Measurements from ENCODE around the gene P3H1. TPM values are rescaled to one million over a fixed set of nuclear protein-coding genes. Genes with fewer than 3 reads are reported as not detected.
"Not testable (repeated sequence)": the region's sequence is repeated elsewhere in the genome, so short reads cannot be mapped to it uniquely, and the experiment has no call there.

Gene P3H1
- total RNA-seq, 2 donors from 2014 or later: 7.0 to 10.6 TPM

DNA sequence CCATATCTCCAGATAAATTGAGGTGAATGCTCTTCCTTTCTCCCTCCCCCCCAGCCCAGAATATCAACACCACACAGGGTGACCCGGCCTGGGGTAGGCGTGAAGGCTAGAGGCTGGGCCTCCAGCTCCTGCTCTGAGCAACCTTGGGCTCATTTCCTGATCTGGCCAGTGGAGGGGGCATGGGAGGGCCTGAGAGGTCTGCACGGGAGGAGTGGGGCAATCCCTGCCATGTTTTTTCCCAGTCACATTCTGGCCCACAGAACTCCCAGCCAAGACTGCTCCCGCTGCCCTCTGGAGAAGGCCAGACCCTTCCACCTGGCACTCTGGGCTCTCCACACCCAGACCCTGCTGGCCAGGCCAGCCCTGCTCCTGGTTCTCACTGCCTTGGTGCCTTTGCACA lies 30.7 kb downstream of the P3H1 start:
- ATAC-seq (peak; percentile 76), DNase-seq (peak; percentile 52 to 72)
- intact Hi-C loops (cut with DNase I, micrococcal nuclease): no loop called here

DNA sequence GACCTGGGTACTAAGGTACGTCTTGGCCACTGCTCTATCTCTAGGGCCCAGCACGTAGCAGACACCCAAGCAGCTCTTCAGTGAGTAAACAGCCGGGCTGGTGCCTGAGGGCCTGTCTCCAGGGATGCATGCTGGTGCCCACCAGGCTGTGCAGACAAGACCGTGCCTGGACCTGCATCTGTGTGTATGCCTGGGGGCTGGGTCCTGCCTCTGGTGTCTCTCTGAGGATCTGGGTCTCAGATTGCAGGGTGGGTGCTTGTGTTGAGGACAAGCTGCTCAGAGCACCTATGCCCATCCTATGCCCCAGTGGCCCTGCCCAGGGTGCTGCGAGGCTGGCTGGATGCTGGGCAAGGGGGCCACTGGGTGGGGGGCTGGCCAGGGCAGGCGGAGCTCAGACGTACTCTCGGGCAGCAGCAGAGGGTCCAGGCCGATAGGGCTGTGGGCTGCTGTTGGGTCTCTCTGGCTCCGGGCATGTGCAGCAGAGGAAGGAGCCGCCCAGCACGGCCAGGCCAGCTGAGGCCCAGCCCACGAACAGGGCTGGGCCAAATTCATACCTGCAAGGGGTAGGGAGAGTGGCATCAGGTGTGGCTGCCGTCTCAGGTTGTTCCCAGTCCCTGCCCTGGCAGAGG lies 31.2 kb downstream of the P3H1 start:
- intact Hi-C loops (cut with DNase I, micrococcal nuclease): no loop called here
- peak; percentile 81 for ATAC-seq
- peak; percentile 47 to 48 for DNase-seq

DNA sequence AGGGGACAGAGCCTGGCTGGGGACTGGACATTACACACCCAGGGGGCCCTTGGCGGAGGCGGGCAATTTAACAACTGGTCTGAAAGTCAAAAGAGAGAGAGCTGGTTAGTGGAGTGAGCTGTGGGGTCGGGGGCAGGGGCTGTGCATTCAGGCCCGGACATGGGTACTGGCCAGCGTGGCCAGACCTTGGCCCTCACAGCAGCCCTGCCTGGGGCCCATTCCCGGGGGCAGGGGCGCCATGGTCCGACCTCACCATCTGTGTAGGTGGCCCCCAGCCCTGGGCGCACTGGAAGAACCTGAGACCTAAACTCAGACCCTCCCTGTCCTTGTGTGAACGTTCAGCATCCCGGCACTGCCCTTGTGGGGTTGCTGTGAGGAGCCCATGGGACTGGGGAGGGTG lies 31.8 kb downstream of the P3H1 start:
- ATAC-seq (no peak), DNase-seq (no peak)
- intact Hi-C loops (cut with DNase I, micrococcal nuclease): no loop called here

DNA sequence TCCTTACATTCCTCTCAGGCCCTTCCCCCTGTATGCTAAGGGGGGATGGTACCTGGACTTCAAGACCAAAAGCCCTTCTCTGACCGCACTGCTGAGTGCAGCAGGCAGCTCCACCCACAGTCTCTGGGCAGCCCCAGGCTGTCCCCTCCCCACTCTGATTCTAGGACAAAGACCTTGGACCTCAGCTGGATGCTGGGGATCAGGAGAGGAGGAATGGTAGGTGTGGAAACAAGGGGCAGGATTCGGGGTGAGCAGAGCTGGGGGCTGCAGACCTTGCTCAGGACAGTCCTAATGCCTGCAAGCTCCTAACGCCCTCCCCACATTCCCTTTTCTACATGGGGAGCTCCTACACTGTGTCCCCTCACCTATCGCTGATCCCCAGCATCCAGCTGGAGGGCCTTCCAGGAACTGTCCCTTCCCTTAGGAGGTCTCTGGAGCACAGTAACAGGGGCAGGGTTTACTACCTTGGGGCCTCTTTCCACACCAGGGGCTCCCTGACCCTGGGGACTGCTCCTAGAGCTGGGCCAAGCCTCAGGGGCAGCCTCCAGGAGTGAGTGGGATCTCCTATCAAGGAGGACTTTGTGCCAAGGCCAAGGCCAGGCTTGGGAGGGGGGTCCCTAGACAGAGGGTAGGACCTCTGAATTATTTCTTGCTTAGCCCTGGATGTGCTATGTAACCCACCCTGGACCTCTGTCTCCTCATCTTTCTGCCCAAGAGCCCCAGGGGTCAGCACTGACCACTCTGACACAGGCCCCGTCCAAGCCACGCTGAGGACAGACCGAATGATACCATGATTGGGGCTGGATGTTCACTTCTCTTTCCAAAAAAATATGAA lies 32.4 kb downstream of the P3H1 start:
- no peak for ATAC-seq
- DNase-seq: no peak
- intact Hi-C loops (cut with DNase I, micrococcal nuclease): no loop called here

DNA sequence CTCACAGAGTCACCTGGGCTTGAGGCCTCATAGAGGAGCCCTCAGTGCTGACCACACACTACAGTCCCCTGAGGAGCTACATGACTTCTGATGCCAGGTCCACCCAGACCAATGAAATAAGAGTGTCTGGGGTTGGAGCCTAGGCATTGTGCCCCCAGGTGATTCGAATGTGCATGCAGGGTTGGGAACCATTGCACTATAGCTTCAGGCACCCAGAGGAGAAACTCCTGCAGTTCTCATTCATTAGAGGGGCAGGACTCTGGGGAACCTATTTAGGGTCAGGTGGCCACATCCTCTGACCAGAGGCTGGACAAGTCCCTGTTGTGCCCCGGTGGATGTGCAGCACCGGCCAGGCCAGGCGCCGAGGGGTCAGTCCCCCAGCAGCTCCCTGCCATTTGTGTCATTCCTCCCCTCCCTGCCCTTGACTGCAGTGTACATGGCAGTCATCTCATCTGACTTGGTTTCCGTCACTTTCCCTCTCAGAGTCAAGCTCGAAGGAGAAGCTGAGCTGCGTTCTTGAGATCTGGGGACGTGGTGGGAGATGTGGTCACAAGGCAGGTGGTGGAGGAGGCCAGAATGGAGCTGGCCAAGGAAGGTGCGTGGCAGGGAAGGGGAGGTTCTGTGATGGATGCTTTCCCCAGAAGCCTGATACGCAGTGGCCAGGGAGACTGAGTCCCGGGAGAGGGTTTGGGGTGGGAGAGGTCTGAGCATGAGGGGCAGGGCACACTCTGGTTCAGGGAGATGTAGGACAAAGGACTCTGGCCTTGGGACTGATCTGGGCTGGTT lies 33.2 kb downstream of the P3H1 start:
- DNase-seq (no peak), ATAC-seq (no peak)
- intact Hi-C loops (cut with DNase I, micrococcal nuclease): no loop called here

DNA sequence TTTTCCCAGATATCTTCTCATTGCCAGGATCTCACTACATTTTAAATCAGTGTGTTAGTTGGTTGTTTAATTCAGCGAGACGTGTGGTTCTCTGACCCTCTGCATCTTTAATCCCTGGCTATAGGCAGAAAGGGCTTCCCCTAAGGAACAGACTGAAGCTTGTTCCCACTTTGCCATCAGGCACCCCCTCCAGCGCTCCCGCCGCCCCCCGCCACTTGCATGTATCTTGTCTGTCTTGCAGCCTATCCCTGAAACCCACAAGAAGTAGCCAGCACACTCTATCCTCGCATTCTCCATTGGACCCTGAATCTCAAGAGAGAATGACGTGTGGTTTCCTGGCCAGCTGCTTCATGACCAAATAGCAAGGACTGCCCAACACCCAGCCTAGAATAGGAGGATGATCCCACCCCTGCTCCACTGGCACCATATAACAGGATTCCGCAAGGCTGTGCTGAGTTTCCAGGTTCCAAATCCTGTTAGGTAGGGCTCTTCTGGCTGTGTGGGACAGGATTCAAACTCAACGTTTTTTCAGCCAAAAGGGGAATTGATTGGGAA lies 34.6 kb downstream of the P3H1 start:
- DNase-seq: no peak
- intact Hi-C loops (cut with DNase I, micrococcal nuclease): no loop called here
- ATAC-seq: no peak

DNA sequence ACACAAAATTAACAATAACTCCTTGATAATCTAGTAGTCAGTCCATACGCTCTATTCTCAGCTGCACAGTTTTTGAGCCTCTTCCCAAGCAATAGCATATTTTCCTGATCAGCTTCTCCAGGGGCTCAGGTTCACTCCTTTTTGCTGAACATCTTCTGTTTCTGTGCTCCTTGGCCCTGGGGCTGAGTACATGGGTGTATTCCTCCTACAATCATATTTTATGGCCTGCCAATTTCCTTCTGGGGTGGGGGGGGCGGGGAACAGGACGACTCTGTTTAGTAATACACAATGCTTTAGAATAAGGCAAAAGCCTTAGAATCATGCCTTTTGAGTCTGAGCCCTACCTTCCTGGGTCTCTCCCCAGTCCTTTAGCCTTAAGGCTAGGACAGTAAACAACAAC lies 35.2 kb downstream of the P3H1 start:
- ATAC-seq (peak; percentile 62), DNase-seq (no peak)
- intact Hi-C loops (cut with DNase I, micrococcal nuclease): no loop called here

DNA sequence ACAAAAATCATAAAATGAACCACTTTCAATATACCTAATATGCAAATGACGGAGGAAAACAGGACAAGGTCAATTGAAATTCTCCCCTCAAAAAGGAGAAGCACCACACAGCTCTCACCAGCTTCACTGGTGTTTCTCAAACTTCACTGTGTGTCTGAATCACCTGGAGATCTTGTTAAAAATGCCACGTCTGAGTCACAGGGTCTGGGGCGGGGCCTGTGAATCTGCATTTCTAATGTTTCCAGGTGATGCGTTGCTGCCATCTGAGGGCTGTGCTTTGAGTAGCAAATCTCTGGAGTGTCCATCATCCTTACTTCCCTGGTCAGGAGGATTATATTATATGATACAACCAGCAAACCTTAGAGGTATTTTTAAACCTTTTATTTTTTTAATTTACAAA lies 35.8 kb downstream of the P3H1 start:
- DNase-seq: peak in 1 of 2 donors; percentile 55
- intact Hi-C loops (cut with DNase I, micrococcal nuclease): no loop called here
- peak; percentile 53 for ATAC-seq

DNA sequence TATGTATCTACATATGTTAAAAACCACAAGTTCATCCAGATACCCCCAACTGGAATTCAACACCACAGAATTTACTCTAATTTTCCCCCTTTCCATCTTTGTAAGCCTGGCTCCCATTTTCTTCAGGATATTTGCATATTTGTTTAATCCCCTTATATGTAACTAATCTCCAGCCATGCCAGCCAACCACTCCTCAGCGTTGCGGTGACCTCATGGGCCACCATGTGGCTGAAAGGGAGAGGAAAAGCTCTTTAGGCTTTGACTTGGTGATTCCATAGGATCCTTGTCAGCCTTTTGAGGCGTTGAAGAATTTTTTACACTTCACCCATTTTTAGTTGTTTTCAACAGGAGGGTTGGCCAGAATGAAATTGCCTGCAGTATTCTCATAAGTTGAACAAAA lies 36.8 kb downstream of the P3H1 start:
- intact Hi-C loops (cut with DNase I, micrococcal nuclease): no loop called here
- no peak for ATAC-seq
- DNase-seq: no peak

DNA sequence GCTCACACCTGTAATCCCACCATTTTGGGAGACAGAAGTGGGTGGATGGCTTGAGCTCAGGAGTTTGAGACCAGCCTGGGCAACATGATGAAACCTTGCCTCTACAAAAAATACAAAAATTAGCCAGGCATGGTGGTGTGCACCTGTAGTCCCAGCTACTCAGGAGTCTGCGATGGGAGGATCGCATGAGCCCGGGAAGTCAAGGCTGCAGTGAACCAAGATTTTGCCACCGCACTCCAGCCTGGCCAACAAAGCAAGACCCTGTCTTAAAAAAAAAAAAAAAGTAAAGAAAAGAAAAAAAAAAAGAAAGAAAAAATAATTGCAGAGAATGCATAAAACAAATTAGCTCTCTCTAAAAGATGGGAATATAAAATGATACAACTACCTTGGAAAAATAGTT lies 41.0 kb downstream of the P3H1 start:
- intact Hi-C loops (cut with DNase I, micrococcal nuclease): not testable (repeated sequence)

DNA sequence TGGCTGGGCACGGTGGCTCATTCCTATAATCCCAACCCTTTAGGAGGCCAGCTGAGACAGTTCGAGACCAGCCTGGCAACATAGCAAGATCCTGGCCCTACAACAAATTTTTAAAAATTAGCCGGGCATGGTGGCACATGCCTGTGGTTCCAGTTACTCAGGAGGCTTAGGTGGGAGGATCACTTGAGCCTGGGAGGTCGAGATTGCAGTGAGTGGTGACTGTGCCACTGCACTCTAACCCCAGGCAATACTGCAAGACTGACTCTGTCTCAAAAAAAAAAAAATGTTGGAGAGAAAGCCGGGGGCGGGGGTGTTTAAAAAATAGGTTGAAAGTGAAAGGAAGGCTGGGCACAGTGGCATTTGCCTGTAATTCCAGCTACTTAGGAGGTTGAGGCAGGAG lies 43.3 kb downstream of the P3H1 start:
- intact Hi-C loops (cut with DNase I, micrococcal nuclease): no loop called here
- ATAC-seq: no peak
- no peak for DNase-seq

More for the DNA sequence above, 41.0 kb downstream of the P3H1 start:
- not testable (repeated sequence) for ATAC-seq, DNase-seq

DNA sequence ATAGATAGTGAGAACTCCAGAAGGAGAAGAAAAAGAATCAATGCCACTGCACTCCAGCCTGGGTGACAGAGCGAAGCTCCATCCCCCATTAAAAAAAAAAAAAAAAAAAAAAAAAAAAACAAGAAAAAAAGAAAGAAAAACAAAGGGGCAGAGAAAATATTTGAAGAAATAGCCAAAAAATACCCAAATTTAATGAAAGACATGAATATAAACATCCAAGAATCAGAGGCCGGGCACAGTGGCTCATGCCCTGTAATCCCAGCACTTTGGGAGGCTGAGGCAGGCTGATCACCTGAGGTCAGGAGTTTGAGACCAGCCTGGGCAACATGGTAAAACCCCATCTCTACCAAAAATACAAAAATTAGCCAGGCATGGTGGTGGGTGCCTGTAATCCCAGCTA lies 44.4 kb downstream of the P3H1 start:
- DNase-seq; intact Hi-C loops (cut with DNase I, micrococcal nuclease); ATAC-seq: not testable (repeated sequence)

DNA sequence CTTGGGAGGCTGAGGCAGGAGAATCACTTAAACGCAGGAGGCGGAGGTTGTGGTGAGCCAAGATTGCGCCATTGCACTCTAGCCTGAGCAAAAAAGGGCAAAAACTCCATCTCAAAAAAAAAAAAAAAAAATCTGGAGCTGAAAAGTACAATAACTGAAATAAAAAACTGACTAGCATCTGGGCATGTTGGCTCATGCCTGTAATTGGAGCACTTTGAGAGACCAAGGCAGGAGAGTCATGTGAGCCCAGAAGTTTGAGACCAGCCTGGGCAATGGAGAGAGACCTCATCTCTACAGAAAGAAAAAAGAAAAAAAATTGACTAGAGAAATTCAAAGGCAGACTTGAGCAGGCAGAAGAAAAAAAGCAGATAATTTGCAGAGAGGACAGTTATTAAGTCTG lies 44.9 kb downstream of the P3H1 start:
- DNase-seq (no peak), ATAC-seq (no peak)
- intact Hi-C loops (cut with DNase I, micrococcal nuclease): no loop called here

DNA sequence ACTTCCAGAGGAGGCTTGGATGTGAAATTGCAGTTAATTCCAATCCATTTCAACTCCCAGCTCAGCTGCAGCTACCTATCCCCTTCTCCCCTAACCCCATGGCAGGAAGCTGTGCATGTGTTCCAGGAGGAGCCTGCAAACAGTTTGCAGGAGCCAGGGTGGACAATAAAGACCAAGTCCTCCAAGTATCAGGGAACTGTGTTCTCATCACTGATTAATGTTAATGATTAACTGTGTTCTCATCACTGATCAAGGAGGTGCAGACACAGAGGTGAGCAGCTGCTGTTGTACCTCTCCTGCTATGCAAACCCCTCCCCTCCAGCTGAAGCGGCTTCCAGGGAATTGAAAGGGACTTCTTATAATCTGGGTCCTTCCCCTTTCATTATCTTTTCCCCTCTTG lies 46.0 kb downstream of the P3H1 start:
- DNase-seq (no peak), ATAC-seq (peak; percentile 67)
- intact Hi-C loops (cut with DNase I, micrococcal nuclease): no loop called here

DNA sequence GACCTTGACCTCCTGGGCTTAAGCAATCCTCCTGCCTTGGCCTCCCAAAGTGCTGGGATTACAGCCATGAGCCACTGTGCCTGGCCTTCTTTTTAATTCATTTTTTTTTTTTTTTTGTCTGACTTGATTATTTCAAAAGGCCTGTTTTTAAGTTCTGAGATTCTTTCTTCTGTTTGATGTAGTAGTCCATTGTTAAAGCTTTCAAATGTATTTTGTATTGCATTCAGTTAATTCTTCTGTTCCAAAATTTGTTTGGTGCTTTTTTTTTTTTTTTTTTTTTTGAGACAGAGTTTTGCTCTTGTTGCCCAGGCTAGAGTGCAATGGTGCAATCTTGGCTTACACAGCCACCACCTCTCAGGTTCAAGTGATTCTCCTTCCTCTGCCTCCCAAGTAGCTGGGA lies 52.4 kb downstream of the P3H1 start:
- ATAC-seq; intact Hi-C loops (cut with DNase I, micrococcal nuclease); DNase-seq: not testable (repeated sequence)

DNA sequence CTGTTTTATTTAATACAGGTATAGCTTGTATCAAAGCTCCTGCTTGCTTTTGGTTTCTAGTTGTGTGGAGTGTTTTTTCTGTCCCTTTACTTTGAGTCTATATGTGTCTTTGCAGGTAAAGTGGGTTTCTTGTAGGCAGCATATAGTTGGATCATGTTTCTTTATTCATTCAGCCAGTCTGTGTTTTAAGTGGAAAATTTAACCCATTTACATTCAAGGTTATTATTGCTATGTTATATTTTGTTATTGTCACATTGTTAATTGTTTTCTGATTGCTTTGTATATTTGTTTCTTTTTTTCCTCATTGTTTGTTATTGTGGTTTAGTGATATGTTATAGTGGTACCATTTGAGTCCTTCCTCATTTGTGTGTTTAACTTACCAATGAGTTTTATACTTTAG lies 53.5 kb downstream of the P3H1 start:
- intact Hi-C loops (cut with DNase I, micrococcal nuclease): no loop called here
- ATAC-seq (no peak), DNase-seq (no peak)

DNA sequence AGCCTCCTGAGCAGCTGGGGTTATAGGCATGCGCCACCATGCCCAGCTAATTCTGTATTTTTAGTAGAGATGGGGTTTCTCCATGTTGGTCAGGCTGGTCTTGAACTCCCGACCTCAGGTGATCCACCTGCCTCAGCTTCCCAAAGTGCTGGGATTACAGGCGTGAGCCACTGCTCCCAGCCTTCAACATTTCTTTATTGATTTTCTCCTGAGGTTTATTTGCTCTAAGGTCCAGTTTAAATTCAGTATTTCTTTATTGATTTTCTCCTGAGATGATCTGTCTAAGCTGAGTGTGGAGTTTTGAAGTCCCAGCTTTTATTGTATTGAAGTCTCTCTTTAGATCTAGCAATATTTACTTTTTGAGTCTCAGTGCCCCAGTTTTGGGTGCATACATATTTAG lies 54.0 kb downstream of the P3H1 start:
- DNase-seq; ATAC-seq; intact Hi-C loops (cut with DNase I, micrococcal nuclease): not testable (repeated sequence)

DNA sequence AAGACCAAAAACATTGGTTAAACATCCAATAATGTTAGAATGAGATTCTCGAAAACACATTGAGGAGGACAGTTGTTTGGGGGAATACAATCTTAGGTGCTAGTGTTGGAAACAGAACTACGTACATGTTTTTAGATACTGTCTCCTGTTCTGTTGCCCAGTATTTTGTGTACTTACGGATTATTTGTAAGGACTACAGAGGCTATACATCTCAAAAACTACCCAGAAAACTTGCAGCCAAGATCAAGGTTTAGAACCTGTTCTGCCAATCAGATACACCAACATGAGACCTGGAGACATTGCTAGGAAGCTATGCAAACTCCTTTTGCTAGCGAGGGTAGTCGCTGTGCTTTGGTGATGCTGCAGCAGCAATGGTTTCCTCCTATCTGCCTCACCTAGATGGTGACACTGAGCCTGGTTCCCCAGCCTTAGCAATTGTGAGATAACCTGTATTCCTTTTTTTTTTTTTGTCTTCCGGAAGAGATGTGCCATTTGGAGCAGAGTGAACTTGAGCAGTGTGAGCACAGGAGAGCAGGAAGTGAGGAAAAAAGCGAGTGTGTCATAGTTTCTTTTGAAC lies 62.9 kb downstream of the P3H1 start:
- intact Hi-C loops (cut with DNase I, micrococcal nuclease): no loop called here
- ATAC-seq (peak; percentile 38), DNase-seq (no peak)

DNA sequence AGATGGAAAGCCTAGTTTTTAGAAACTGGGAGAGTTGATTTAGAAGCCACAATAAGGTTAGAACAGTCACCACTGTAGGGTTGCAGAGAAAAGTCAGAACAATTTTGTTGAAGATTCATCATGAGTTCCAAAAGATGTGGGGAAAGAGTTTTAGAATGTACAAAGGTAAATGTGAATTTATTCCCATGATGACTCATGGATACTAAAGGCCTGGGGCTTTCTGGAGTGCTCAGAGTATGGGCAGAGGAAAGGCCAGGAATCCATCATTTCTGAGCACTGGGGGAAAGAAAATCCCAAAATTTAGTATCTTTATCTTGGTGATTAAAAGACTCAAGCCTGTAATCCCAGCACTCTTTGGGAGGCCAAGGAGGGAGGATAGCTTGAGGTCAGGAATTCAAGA lies 66.8 kb downstream of the P3H1 start:
- intact Hi-C loops (cut with DNase I, micrococcal nuclease): no loop called here
- ATAC-seq (no peak), DNase-seq (no peak)
